Astrocyte (in vitro differentiated cells and primary cell): ENCODE data around the gene ME3. TPM values are rescaled to one million over a fixed set of nuclear protein-coding genes. Genes with fewer than 3 reads are reported as not detected.

ENCODE experiments used
- DNase-seq: peaks from one replicate; pipeline ENCODE4 v3.0.0-alpha.2; 2010; ENCODE audit warnings: low read depth
- FAIRE-seq: peaks from 2 replicates; lab custom pipeline; 2011; peaks lifted over from hg19 to GRCh38; lab: Jason Lieb, UNC
- H2AFZ ChIP-seq: 2 replicates; pipeline ENCODE4 v1.6.0; 2012; ENCODE audit warnings: low read depth, low read length, inconsistent platforms
- H3K27ac ChIP-seq: 2 replicates; pipeline ENCODE4 v1.5.1; 2011; ENCODE audit warnings: low read depth, low read length, inconsistent platforms
- H3K27me3 ChIP-seq: 2 replicates; pipeline ENCODE4 v1.6.0; 2011; ENCODE audit warnings: low read length, inconsistent platforms; ENCODE audit not compliant: insufficient read depth
- H3K36me3 ChIP-seq: 2 replicates; pipeline ENCODE4 v1.5.1; 2011; ENCODE audit warnings: low read length, inconsistent platforms; ENCODE audit not compliant: insufficient read depth
- H3K4me1 ChIP-seq: 2 replicates; pipeline ENCODE4 v1.5.1; 2011; ENCODE audit warnings: low read length, inconsistent platforms; ENCODE audit not compliant: insufficient read depth
- H3K4me2 ChIP-seq: 2 replicates; pipeline ENCODE4 v1.6.0; 2012; ENCODE audit warnings: low read length, inconsistent platforms
- H3K4me3 ChIP-seq: 2 replicates; pipeline ENCODE4 v1.5.1; 2011; ENCODE audit warnings: low read depth, mild to moderate bottlenecking, low read length, inconsistent platforms; ENCODE audit not compliant: insufficient read depth
- H3K79me2 ChIP-seq: 2 replicates; pipeline ENCODE4 v1.6.0; 2012; ENCODE audit warnings: mild to moderate bottlenecking, low read length, inconsistent platforms; ENCODE audit not compliant: insufficient read depth
- H3K9ac ChIP-seq: 2 replicates; pipeline ENCODE4 v1.6.0; 2012; ENCODE audit warnings: mild to moderate bottlenecking, low read length, inconsistent platforms
- H3K9me3 ChIP-seq: 2 replicates; pipeline ENCODE4 v1.5.1; 2012; ENCODE audit warnings: low read depth, mild to moderate bottlenecking, low read length, inconsistent platforms; ENCODE audit not compliant: insufficient read depth
- H4K20me1 ChIP-seq: 2 replicates; pipeline ENCODE4 v1.6.0; 2012; ENCODE audit warnings: low read length, inconsistent platforms; ENCODE audit not compliant: insufficient read depth
- H3K27ac Mint-ChIP-seq: one replicate; pipeline ENCODE4 v1.8.0; 2021; ENCODE audit warnings: mild to moderate bottlenecking, mixed read lengths; ENCODE audit not compliant: unreplicated experiment
- H3K27me3 Mint-ChIP-seq: one replicate; pipeline ENCODE4 v1.8.0; 2021; ENCODE audit warnings: low read depth, mixed read lengths; ENCODE audit not compliant: unreplicated experiment
- H3K36me3 Mint-ChIP-seq: one replicate; pipeline ENCODE4 v1.8.0; 2021; ENCODE audit warnings: low read depth, mixed read lengths; ENCODE audit not compliant: unreplicated experiment
- H3K4me1 Mint-ChIP-seq: one replicate; pipeline ENCODE4 v1.8.0; 2021; ENCODE audit warnings: low read depth, mixed read lengths; ENCODE audit not compliant: unreplicated experiment
- H3K4me3 Mint-ChIP-seq: one replicate; pipeline ENCODE4 v1.8.0; 2021; ENCODE audit warnings: mild to moderate bottlenecking, moderate library complexity, mixed read lengths; ENCODE audit not compliant: unreplicated experiment
- H3K9me3 Mint-ChIP-seq: one replicate; pipeline ENCODE4 v1.8.0; 2021; ENCODE audit warnings: mild to moderate bottlenecking, mixed read lengths; ENCODE audit not compliant: unreplicated experiment
- CTCF ChIP-seq: IDR thresholded peaks from 2 replicates; pipeline ENCODE4 v1.5.1; 2011; ENCODE audit warnings: low read depth, mild to moderate bottlenecking, inconsistent platforms, low read length, moderate library complexity; ENCODE audit not compliant: insufficient read depth
- EZH2 ChIP-seq: IDR thresholded peaks from 2 replicates; pipeline ENCODE4 v1.6.1; 2012; ENCODE audit warnings: mild to moderate bottlenecking, low read length, inconsistent platforms; ENCODE audit not compliant: insufficient read depth
- total RNA-seq: library from RNA; stranded (reverse); gene quantifications from 2 replicates; pipeline ENCODE4 v1.2.1, GENCODE V29; 2021

Gene ME3
- total RNA-seq, 1 donor from 2014 or later = 28.6 TPM

- peaks cover 11% of the 10 kb centered on the region for H3K4me1 ChIP-seq
- no peaks in the 10 kb centered on the region for H3K9me3 ChIP-seq
- DNase-seq = peak; percentile 82
- Mint-ChIP-seq H3K27me3 (no peaks in the 10 kb centered on the region), H3K27ac (peak overlapping the region; percentile 72), H3K36me3 (peaks cover 17% of the 10 kb centered on the region), H3K9me3 (no peaks in the 10 kb centered on the region), H3K4me3 (peak overlapping the region; percentile 8), H3K4me1 (peaks cover 13% of the 10 kb centered on the region)
- no peaks in the 10 kb centered on the region for H4K20me1 ChIP-seq
- peak overlapping the region; percentile 30 for H3K4me2 ChIP-seq
- no peak overlapping the region for H3K27ac ChIP-seq
- no peak for FAIRE-seq
- H3K9ac ChIP-seq = no peak overlapping the region
- TF ChIP-seq CTCF (no peak), EZH2 (no peak)
- H3K36me3 ChIP-seq = no peaks in the 10 kb centered on the region
- H2AFZ ChIP-seq = no peak overlapping the region
- no peak overlapping the region for H3K4me3 ChIP-seq
- no peaks in the 10 kb centered on the region for H3K27me3 ChIP-seq
- no peaks in the 10 kb centered on the region for H3K79me2 ChIP-seq
These were observed 175.1 kb downstream of the ME3 start for GRCh38 chr11:86497310-86497709.

GRCh38 chr11:86495351-86495750 is 177.1 kb downstream of the ME3 start:
- Histone ChIP-seq H3K27me3 (no peaks in the 10 kb centered on the region), H3K4me1 (peaks cover 16% of the 10 kb centered on the region), H3K4me2 (no peak overlapping the region), H2AFZ (no peak overlapping the region), H3K79me2 (no peaks in the 10 kb centered on the region), H3K27ac (no peak overlapping the region), H4K20me1 (no peaks in the 10 kb centered on the region), H3K4me3 (no peak overlapping the region), H3K9ac (no peak overlapping the region), H3K9me3 (no peaks in the 10 kb centered on the region), H3K36me3 (no peaks in the 10 kb centered on the region)
- H3K27me3 Mint-ChIP-seq = no peaks in the 10 kb centered on the region
- no peak overlapping the region for H3K27ac Mint-ChIP-seq
- H3K9me3 Mint-ChIP-seq = no peaks in the 10 kb centered on the region
- TF ChIP-seq CTCF = no peak
- no peak for TF ChIP-seq EZH2
- no peak for DNase-seq
- H3K36me3 Mint-ChIP-seq = peaks cover 17% of the 10 kb centered on the region
- no peak for FAIRE-seq
- no peak overlapping the region for H3K4me3 Mint-ChIP-seq
- peaks cover 13% of the 10 kb centered on the region for H3K4me1 Mint-ChIP-seq

- Mint-ChIP-seq H3K4me3 (no peak overlapping the region), H3K9me3 (no peaks in the 10 kb centered on the region), H3K36me3 (peaks cover 16% of the 10 kb centered on the region), H3K4me1 (peaks cover 7% of the 10 kb centered on the region), H3K27me3 (no peaks in the 10 kb centered on the region), H3K27ac (no peak overlapping the region)
- peaks cover 10% of the 10 kb centered on the region for H3K4me1 ChIP-seq
- no peaks in the 10 kb centered on the region for H3K9me3 ChIP-seq
- H3K4me3 ChIP-seq = no peak overlapping the region
- H3K27ac ChIP-seq = no peak overlapping the region
- no peaks in the 10 kb centered on the region for H3K79me2 ChIP-seq
- H3K27me3 ChIP-seq = no peaks in the 10 kb centered on the region
- no peak overlapping the region for H3K4me2 ChIP-seq
- no peak overlapping the region for H3K9ac ChIP-seq
- no peak for FAIRE-seq
- H2AFZ ChIP-seq = no peak overlapping the region
- no peaks in the 10 kb centered on the region for H3K36me3 ChIP-seq
- no peaks in the 10 kb centered on the region for H4K20me1 ChIP-seq
- DNase-seq = no peak
- TF ChIP-seq EZH2 (no peak), CTCF (no peak)
These were observed 179.9 kb downstream of the ME3 start for GRCh38 chr11:86492370-86493010.
